ENCODE measurements around the gene KRTAP5-6.

Gene KRTAP5-6

DNA sequence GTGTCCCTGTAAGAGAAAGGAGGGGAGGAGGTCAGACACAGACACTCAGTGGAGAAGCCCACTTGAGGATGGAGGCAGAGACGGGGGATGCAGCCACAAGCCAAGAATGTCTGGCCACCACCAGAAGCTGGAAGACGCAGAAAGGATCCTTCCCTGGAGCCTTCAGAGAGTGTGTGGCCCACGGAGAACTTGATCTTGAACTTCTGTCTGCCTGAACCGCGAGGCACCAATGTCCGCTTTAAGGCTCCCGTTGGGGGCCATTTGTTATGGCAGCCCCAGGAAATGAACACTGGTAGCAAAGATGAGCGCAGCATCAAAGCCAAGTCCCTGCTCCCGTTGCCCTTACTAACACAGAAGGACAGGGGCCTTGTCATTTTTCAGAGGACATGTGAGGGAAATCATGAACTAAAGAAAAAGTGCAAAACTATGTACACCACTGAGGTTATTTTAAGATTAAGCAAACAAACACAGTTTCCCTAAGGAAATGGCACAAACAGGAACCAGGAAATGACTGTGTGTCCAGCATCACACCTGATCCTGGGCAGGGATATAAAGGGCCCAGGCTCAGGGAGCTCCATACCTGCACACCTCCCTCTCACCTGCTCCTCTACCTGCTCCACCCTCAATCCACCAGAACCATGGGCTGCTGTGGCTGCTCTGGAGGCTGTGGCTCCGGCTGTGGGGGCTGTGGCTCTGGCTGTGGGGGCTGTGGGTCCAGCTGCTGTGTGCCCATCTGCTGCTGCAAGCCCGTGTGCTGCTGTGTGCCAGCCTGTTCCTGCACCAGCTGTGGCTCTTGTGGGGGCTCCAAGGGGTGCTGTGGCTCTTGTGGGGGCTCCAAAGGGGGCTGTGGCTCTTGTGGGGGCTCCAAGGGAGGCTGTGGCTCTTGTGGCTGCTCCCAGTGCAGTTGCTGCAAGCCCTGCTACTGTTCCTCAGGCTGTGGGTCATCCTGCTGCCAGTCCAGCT is at the start of gene KRTAP5-6:
KRTAP5-6 (plus strand) TSS at position 588 of the 963 bp plus-strand sequence; CDS start at position 639, 51 bp downstream.
- TF ChIP-seq, protein P1, sequence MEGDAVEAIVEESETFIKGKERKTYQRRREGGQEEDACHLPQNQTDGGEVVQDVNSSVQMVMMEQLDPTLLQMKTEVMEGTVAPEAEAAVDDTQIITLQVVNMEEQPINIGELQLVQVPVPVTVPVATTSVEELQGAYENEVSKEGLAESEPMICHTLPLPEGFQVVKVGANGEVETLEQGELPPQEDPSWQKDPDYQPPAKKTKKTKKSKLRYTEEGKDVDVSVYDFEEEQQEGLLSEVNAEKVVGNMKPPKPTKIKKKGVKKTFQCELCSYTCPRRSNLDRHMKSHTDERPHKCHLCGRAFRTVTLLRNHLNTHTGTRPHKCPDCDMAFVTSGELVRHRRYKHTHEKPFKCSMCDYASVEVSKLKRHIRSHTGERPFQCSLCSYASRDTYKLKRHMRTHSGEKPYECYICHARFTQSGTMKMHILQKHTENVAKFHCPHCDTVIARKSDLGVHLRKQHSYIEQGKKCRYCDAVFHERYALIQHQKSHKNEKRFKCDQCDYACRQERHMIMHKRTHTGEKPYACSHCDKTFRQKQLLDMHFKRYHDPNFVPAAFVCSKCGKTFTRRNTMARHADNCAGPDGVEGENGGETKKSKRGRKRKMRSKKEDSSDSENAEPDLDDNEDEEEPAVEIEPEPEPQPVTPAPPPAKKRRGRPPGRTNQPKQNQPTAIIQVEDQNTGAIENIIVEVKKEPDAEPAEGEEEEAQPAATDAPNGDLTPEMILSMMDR (conservative IDR thresholded peaks at IDR 0.05; ENCODE audit: control insufficient read depth, insufficient read depth, low read depth, low read length) = no peak
- no peak for DNase-seq (ENCODE audit: low read depth)
- no peak within 1 kb of the TSS for H3K4me3 ChIP-seq (ENCODE audit: control insufficient read depth, low read depth, low read length)

DNA sequence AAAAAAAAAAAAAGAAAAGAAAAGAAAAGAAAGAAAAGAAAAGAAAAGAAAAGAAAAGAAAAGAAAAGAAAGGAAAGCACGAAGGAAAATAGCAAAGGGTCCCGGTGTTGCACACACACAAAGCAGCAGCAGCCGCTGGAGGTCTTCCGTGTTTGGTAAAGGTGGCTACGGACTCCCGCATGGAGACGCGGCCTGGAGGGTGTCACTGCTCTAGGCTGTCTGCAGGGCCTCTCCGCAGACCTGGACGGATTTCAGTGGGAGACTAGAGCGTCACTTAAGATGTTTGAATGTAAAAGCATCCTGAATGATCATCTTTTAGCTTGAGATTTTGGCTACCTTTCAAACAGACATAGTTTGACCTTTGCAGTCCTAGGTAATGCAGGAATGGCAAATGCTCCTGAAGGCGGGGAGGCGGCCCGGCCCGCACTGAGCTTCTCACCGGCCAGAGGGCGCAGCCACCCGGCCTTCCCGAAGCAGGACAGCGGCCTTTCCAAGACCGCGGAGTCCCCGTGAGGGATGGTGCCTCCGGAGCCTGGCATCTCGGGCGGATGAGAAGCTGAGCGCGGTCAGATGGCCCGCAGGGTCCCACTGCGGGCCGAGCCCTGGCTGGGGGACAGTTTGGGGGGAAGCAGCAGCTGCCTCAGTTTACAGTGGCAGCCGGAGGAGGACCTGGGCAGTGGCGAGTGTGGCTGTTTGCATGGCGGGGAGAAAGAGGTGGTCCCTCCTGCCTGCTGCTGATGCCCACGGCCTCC is 48.9 kb upstream of the KRTAP5-6 start:
- DNase-seq (ENCODE audit: low read depth) = no peak
- TF ChIP-seq, protein P1 (conservative IDR thresholded peaks at IDR 0.05; ENCODE audit: control insufficient read depth, insufficient read depth, low read depth, low read length) = no peak

DNA sequence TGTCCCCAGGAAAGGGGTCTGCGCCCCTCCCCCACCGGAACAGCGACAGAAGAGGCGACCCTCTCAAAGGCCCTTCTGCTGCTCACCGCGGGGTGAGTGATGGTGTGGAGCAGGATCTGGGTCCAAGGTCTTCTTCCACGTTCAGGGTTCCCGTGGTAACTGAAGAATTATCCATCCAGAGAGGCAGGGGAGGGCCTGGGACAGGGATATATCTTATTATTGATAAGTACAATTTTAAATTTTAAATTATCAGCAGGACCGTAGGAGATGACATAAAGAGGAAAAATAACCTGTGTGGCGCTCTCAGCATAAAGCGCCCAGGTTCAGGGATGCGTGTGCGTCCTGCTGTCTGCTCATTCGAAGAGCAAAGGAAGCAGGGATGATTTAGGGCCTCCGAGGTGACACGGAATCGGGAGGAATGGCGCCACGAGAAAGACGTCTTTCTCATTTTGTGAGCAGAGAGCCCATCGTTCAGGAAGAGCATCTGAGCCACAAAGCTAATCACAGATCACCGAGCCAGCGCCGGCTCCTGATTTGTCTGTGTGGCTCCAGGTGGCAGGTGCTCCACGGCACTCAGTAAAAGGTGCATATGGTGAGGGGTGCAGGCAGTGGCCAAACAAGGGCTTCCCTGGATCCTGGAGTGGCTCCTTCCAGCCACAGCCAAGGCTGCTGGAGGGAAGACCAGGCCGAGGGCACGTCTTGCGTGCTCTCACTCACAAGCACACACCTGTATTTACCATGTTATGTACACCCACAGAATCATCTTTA is 48.2 kb upstream of the KRTAP5-6 start:
- TF ChIP-seq, protein P1 (conservative IDR thresholded peaks at IDR 0.05; ENCODE audit: control insufficient read depth, insufficient read depth, low read depth, low read length) = no peak
- no peak overlapping the region for H3K4me3 ChIP-seq (ENCODE audit: control insufficient read depth, low read depth, low read length)
- no peak for DNase-seq (ENCODE audit: low read depth)

More for the DNA sequence above, 48.9 kb upstream of the KRTAP5-6 start:
- no peak overlapping the region for H3K4me3 ChIP-seq (ENCODE audit: control insufficient read depth, low read depth, low read length)

- H3K4me3 ChIP-seq (ENCODE audit: control insufficient read depth, low read depth, low read length) = no peak overlapping the region
- DNase-seq (ENCODE audit: low read depth) = no peak
- TF ChIP-seq, protein P1 (conservative IDR thresholded peaks at IDR 0.05; ENCODE audit: control insufficient read depth, insufficient read depth, low read depth, low read length) = no peak
These were observed 46.7 kb upstream of the KRTAP5-6 start for GRCh38 chr11:1650034-1650917.

- TF ChIP-seq, protein P1 (conservative IDR thresholded peaks at IDR 0.05; ENCODE audit: control insufficient read depth, insufficient read depth, low read depth, low read length) = no peak
- no peak for DNase-seq (ENCODE audit: low read depth)
- H3K4me3 ChIP-seq (ENCODE audit: control insufficient read depth, low read depth, low read length) = no peak overlapping the region
These were observed 46.1 kb upstream of the KRTAP5-6 start for GRCh38 chr11:1650918-1651262.
